Lung (tissue), 16 donors: Measurements from ENCODE around the gene SPRTN. TPM values are rescaled to one million over a fixed set of nuclear protein-coding genes. Genes with fewer than 3 reads are reported as not detected.

Experiments used
- ATAC-seq: fragments of 200-7000 bp; cut with Tn5 transposase; one replicate; pipeline ENCODE4 v1.9.1; 2020; ENCODE audit warnings: moderate number of reproducible peaks; ENCODE audit not compliant: insufficient read depth, low FRiP score
- DNase-seq, 3 donors: peaks; one replicate each; pipeline ENCODE4 v3.0.0-alpha.2; 2013 to 2017
- H3K27ac ChIP-seq, 2 donors: one replicate each; pipeline ENCODE4 v1.5.1; 2013; ENCODE audit warnings: mild to moderate bottlenecking in 2 of 2, moderate library complexity in 2 of 2, control low read depth in 1 of 2, inconsistent platforms in 1 of 2, low read depth in 1 of 2, low read length in 1 of 2
- H3K27me3 ChIP-seq, 3 donors: one replicate each; pipeline ENCODE4 v1.5.1; 2013; ENCODE audit warnings: low read length in 2 of 3; ENCODE audit not compliant: control insufficient read depth in 3 of 3, insufficient read depth in 3 of 3
- H3K36me3 ChIP-seq, 4 donors: one replicate each; pipeline ENCODE4 v1.5.1; 2013; ENCODE audit warnings: low read length in 4 of 4, mild to moderate bottlenecking in 1 of 4, moderate library complexity in 1 of 4; ENCODE audit not compliant: control insufficient read depth in 4 of 4, insufficient read depth in 4 of 4
- H3K4me1 ChIP-seq, 5 donors: one replicate each; pipeline ENCODE4 v1.5.1; 2013; ENCODE audit warnings: low read length in 5 of 5, mild to moderate bottlenecking in 2 of 5, moderate library complexity in 1 of 5; ENCODE audit not compliant: control insufficient read depth in 5 of 5, insufficient read depth in 5 of 5
- H3K4me3 ChIP-seq: one replicate; pipeline ENCODE4 v1.5.1; 2013; ENCODE audit warnings: mild to moderate bottlenecking, control low read depth, moderate library complexity
- H3K9ac ChIP-seq, 2 donors: one replicate each; pipeline ENCODE4 v1.5.1; 2013; ENCODE audit warnings: low read length in 2 of 2, control low read depth in 1 of 2; ENCODE audit not compliant: insufficient read depth in 1 of 2
- H3K9me3 ChIP-seq, 4 donors: one replicate each; pipeline ENCODE4 v1.5.1; 2013; ENCODE audit warnings: low read length in 3 of 4, mild to moderate bottlenecking in 1 of 4, moderate library complexity in 1 of 4; ENCODE audit not compliant: control insufficient read depth in 4 of 4, insufficient read depth in 3 of 4
- CTCF ChIP-seq: IDR thresholded peaks from 2 replicates; pipeline ENCODE4 v1.5.1; 2012; ENCODE audit warnings: mild to moderate bottlenecking; ENCODE audit errors: control extremely low read depth, extremely low read depth
- WGBS, 2 donors: extraction: QIAGEN DNeasy Blood & Tissue Kit; methylation state at CpG; one replicate each; pipeline ENCODE4 v1.1.7; 2013; 5-methylcytosine and 5-hydroxymethylcytosine counted together
- long read RNA-seq, 5 donors: transcript quantifications; one replicate each; lab custom pipeline, GENCODE V29; 2026
- polyA plus RNA-seq, 2 donors: library from polyadenylated mRNA; stranded (reverse); fragments of 200-250 nt; gene quantifications; one replicate each; pipeline ENCODE4 v1.2.1, GENCODE V29; 2013
- total RNA-seq, 2 donors: library from RNA; depleted of rRNA in 1 of 2; stranded (reverse); fragments of >200 nt in 1 of 2; gene quantifications; one replicate each; pipeline ENCODE4 v1.2.1, GENCODE V29; 2014 to 2021
- donor health status: control.
- donor health status: control.
- donor health status: Bipolar disorder and iron deficiency.
- donor health status: healthy.
- donor health status: DM: yes; HTN: yes; CAD: no.

SPRTN gene
- total RNA-seq (10 to 100 TPM; 12.8 to 13.5 TPM), polyA plus RNA-seq (1 to 10 TPM; 3.6 to 5.0 TPM)
- long read RNA-seq, donor 1, partial matches to known transcripts = 0 of 16 reads
- long read RNA-seq, donor 1, other reads (novel, unspliced or antisense) = 13 of 16 reads
- long read RNA-seq, donor 2 = 0 reads
- long read RNA-seq, donor 3, transcript SPRTN-202 (5 exons, 3,468 nt) = major isoform, 6 of 7 reads
- long read RNA-seq, donor 3, partial matches to known transcripts = 0 of 7 reads
- long read RNA-seq, donor 3, other reads (novel, unspliced or antisense) = 0 of 7 reads
- long read RNA-seq, donor 4, partial matches to known transcripts = 0 of 1 reads
- long read RNA-seq, donor 4, other reads (novel, unspliced or antisense) = 0 of 1 reads
- long read RNA-seq, donor 5, partial matches to known transcripts = 23 of 32 reads
- long read RNA-seq, donor 5, other reads (novel, unspliced or antisense) = 6 of 32 reads

GRCh38 chr1:231338270-231339128, at the start of gene SPRTN:
TSS of gene SPRTN (plus strand) at chr1:231338293. CDS start at chr1:231338384, 91 bp downstream.
- peaks cover 0 to 1% (median 0%) of the 10 kb centered on the region in 4 donors for H3K9me3 ChIP-seq
- peaks cover 0 to 6% (median under 1%) of the 10 kb centered on the region in 4 donors for H3K36me3 ChIP-seq
- peak within 1 kb of the TSS; percentile 87 to 98 for H3K27ac ChIP-seq
- no peaks in the 10 kb centered on the region for H3K27me3 ChIP-seq
- peak within 1 kb of the TSS; percentile 97 for H3K4me3 ChIP-seq
- no peak for TF ChIP-seq CTCF
- DNase-seq (peak in 1 of 3 donors; percentile 30), ATAC-seq (peak; percentile 68)
- peaks cover 4 to 44% (median 14%) of the 10 kb centered on the region in 5 donors for H3K4me1 ChIP-seq
- H3K9ac ChIP-seq = peak within 1 kb of the TSS; percentile 78 to 85
- WGBS, 2 donors = 0 to 1% methylated on average over 43 of the region's 43 CpGs

GRCh38 chr1:231295938-231296337, 42.2 kb upstream of the SPRTN start:
- no peaks in the 10 kb centered on the region for H3K27me3 ChIP-seq
- no peaks in the 10 kb centered on the region for H3K36me3 ChIP-seq
- DNase-seq = no peak
- no peaks in the 10 kb centered on the region for H3K4me1 ChIP-seq
- H3K27ac ChIP-seq = no peak overlapping the region
- H3K9ac ChIP-seq = no peak overlapping the region
- no peak for TF ChIP-seq CTCF
- H3K9me3 ChIP-seq = peaks cover 0 to 2% (median 0%) of the 10 kb centered on the region in 4 donors
- no peak overlapping the region for H3K4me3 ChIP-seq
- WGBS, 2 donors = 90 to 98% methylated on average over 4 of the region's 4 CpGs
- ATAC-seq = no peak

GRCh38 chr1:231301990-231302389, 36.1 kb upstream of the SPRTN start:
- no peak overlapping the region for H3K4me3 ChIP-seq
- WGBS, 2 donors = 95% methylated on average over 3 of the region's 3 CpGs
- H3K9ac ChIP-seq = no peak overlapping the region
- no peaks in the 10 kb centered on the region for H3K36me3 ChIP-seq
- no peak for TF ChIP-seq CTCF
- peaks cover 0 to 1% (median 0%) of the 10 kb centered on the region in 4 donors for H3K9me3 ChIP-seq
- H3K4me1 ChIP-seq = no peaks in the 10 kb centered on the region
- ATAC-seq (no peak), DNase-seq (no peak)
- H3K27ac ChIP-seq = no peak overlapping the region
- H3K27me3 ChIP-seq = no peaks in the 10 kb centered on the region
